ENCODE data around the gene KIF26A. TPM values are rescaled to one million over a fixed set of nuclear protein-coding genes. Genes with fewer than 3 reads are reported as not detected.

The KIF26A gene
- total RNA-seq, 1 donor from 2014 or later: 31.8 TPM

DNA sequence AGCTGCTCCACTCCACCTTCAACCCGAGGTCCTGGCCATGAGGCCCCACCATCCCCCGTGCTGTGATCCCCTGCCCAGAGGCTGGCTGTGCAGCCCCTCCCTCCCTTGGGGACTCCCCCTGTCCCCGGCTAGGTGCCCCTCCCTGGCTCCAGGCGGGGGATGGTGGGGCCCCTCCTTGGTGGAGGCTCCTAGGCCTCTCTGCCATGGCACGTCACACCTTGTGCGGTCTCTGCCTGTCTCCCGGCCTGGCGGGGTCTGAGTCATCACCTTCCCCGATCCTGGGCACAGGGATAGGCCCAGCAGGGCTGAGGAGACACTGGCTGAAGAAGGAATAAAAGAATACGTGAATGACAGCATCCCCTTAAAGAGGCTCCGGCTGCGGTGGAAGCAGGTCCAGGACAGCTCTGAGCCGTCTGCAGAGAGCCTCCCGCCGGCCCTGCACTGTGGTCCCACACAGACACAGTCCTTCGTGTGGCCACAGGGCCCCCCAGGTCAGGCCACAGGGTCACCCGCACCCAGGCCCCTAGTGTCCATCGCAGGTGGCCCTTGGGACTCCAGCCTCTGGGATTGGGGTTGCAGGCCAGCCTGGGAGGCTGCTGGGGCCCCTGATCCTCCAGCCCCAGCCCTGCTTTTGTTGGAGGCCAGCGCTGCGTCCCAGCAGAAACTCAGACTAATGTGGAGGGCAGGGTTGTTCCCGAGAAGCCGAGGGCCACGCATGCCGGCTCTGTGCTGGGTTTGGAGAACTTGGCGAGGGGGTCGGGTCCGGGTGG, 43.6 kb downstream of the KIF26A start:
- no peak for DNase-seq

DNA sequence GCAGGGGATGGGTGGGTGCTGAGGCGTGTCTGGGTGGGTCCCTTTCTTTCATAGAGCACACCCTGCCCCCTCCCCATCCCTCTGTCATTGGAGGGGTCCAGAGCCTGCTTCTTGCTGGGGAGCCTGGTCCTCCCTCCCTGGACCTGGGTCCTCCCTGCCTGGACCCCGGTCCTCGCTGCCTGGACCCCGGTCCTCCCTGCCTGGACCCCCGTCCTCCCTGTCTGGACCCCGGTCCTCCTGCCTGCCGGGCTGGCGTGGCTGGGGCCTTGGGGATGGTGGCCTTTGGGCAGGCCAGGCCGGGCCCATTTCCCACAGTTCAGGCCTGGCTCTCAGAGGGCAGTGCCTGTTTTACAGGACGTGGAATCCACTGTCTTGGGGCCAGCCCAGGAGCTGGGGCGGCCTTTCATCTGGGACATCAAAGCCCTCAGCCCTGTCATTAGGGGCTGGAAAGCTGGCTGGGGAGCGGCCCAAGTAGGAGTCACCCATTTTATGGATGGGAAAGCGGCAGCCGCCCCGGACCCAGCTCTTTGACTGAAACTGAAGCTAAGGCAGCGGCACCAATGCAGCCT, 44.6 kb downstream of the KIF26A start:
- no peak for DNase-seq

DNA sequence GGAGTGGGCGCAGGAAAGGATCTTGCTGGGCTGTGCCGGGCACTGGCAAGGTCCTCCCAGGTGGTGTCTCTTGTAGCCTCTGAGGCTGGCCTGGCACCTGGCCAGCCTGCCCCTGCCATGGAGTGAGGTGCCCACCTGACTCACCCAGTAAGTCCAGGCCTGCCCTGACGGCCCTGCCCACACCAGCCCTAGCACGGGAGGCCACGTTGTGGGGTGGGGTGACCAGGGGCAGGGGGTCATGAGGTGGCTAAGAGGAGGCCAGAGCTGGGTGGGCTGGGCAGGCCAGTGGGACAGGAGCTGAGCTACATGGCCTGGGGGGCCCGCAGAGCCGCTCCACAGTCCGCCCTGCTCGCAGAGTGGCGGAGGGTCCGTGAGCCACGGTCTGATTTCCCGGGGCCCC, 45.4 kb downstream of the KIF26A start:
- DNase-seq: no peak

DNA sequence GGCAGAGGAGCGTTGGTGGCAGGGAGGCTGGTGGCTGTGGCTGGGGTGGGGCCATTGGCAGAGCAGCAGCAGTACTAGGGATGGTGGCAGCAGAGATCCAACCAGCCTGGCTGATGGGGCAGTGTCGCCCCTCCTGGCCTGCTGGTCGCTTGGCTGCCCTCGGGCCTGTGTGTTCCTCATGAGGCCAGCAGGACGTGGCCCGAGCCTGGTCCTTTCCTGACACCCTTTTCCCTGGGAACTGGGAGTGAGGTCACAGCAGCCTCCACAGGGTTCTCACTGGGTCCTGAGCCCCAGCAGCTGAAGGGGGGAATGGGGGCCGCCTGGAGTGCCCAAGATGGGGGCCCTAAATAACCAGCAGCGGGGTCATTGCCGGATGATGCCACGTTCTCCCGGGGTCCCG, 46.1 kb downstream of the KIF26A start:
- peak; percentile 40 for DNase-seq

DNA sequence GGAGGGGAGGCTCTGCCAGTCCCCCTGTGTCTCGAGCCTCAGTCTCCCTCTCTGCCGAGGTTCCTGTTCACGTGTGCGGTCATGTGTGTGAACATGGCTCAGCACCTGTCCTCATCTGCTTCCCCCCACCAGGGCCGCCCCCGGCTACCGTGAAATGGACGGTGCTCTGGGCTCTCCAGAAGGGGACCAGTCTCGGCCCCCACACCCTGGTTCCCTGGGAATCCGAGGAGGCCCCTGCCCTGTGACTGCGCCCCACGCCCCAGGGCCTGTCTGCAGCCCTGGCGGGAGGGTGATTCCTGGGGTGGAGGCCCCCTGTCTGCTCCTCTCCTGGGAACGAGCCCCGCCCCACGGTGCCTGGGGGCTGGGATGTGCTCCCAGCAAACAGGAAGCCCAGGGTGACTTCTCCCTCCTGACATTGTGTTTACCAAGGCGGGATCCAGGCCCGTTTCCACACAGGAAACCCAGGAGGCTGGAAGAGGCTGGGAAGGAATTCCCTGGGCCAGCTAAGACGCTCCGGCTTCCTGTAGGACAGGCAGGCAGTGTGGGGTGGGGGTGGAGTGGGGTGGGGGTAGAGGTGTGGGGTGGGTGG, 46.6 kb downstream of the KIF26A start:
- DNase-seq: peak; percentile 85

DNA sequence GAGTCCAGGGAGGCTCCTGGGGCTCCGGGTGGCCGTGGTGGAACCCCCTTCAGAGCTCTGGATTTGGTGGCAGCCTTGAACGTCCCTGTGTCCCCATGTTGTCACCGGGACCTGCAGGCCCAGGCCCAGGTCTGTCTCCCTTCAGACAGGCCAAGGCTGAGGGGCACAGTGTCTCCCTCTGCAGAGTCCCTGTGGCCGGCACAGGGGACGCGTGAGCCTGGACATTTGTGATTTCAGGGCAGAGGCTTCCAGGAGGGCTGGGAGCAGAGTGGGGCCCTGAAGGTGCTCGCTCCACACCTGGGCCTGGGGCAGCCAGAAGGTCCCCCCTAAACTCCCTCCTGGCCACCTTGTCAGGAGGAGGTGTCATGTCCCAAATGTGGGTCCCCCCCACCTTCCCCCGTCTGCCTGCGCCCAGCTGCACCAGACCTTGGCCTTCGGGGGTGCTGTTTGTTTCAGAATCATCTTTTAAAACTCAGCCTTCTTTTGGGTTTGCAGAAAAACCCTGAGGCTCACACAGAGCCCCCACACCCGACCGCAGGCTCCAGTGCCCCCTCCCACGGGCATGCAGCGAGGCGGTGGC, 47.6 kb downstream of the KIF26A start:
- no peak for DNase-seq

DNA sequence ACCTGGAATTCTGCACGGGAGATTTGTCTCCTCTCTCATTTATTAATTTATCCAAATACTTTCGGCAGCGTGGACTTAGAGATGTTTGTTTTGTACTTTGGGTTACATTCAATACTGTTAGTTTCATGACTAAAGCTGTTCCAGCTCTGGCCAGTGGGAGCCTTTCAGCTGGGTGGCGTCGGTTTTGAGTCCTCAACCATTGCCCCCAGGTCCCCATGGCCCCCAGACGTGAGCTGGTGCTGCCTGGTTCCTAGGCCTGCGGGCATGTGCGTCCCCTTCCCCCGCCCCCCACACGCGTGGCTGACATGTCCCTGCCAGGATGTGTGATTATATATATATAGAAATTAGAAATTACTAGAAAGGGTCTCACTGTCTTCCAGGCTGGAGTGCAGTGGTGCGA, 48.2 kb downstream of the KIF26A start:
- no peak for DNase-seq

DNA sequence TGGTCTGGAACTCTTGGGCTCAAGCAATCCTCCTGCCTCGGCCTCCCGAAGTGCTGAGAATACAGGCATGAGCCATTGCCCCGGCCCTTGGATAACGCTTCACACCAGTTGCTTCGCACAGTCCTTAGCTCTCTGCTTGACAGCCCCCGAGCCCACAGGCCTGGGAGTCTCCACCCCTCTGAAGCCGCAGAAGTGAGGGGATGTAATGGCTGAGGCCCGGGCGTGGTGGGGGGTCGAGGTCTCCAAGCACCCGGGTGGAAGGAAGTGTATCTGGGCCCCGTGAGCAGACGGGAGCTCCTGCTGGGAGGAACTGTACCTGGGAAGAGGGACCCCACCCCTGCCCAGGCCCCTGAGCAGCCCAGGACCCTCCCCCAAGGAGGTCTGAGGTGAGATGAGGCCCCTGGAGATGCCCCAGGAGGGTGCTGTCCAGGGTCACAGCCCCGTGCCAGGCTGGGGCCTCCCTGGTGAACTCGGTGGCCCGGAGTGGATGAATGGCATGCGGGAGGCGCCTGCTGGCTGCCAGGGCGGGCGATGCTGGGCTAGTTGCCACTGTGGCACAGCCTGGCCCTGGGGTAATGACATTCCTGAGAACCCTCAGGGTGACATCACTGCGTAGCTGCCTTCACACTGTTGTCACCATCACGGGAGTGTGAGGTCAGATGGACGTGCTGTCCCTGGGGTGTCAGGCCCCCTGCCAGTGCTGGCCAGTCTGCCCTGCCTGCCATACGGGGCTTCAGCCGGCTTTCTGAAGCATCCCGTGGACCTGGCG, 48.9 kb downstream of the KIF26A start:
- no peak for DNase-seq

DNA sequence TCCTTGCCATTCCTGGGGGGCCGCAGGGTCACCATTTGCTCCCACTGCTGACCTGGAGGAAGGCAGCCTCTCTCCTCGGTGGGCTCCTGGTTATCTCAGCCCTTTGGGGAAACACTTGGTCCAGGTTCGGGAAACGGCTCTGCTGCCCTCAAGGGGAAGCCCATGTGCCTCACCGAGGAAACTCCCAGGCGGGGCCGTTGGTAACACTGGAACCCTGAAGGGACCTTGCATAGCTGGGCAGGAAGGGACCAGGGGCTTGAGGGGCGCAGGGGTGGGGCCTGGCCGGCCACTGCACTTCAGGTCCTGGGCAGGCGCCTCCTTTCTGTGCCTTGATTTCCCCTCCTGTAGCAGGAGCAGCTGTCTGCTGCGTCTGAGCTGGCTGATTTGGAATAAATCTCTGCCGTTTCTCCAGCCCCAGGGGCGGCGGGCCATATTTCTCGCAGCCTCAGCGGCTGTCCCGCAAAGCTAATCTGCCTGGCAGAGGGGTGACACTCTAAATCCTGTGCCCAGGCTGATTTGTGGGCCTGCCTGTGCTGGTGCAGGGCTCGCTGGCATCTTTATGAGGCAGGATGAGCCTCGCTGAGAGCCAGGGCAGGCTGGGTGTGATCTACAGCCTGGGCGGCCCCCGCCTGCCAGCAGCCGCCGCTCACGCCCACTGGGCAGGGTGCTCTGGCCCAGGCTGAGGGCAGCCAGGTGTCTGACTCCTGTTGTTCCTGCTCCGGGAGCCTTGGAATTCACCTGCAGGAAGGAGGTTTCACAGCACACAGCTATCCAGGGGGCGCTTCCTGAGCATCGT, 49.7 kb downstream of the KIF26A start:
- DNase-seq: no peak

DNA sequence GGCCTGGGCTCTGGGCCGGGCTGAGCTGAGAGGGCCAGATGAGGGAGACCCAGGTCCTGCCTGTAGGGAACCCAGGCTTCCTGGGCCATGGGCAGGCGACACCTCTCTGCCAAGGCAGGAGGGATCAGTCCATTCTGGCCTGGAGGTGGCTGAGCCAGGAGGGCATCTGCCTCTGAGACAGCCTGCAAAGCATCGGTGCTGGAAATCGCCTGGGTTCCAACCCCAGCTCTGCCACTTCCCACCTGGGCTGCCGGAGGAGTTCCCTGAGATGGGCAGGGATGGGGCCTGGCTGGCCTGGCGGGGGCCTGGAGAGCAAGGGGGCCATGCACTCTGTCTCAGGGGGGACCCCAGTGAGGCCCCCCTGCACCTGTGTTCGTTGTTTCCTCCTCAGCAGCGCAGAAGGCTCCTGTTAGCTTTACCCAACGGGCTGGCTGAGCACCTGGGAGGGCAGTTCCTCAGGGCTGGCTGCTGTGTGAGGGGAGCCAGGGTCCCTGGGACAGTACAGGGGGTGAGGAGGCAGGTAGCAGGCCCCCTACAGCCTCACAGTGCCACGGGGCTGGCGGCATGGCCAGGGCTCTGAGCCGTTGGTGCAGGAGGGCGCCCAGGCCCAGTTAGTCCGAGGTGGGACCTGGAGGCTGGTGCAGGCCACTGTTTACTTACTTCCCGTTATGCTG, 50.5 kb downstream of the KIF26A start:
- DNase-seq: no peak

DNA sequence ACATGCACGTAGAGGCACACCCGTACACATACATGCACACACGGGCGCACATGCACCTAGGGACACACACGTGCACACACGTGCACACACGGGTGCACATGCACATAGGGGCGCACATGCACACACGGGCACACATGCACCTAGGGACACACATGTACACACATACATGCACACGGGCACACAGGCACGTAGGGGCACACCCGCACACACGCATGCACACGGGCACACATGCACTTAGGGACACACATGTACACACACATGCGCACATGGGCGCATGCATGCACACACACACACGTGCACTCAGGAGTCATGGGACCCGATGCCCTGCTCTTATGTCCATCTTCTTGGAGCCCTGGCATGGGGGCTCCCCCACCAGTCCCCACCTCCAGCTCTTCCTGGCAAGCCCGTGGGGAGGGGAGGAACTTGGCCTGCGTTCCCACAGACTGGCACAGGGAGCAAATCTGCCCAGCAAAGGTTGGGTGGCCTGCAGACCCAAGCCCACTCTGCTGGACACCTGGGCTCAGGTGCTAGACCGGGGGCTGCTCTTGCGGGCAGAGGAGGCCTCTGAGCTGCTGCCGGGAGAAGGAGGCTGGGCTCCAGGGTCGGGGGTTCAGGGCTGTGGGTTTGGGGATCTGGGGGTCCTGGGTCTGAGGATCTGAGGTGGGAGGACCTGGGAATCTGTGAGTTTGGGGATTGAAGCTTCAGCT, 51.4 kb downstream of the KIF26A start:
- DNase-seq: no peak

DNA sequence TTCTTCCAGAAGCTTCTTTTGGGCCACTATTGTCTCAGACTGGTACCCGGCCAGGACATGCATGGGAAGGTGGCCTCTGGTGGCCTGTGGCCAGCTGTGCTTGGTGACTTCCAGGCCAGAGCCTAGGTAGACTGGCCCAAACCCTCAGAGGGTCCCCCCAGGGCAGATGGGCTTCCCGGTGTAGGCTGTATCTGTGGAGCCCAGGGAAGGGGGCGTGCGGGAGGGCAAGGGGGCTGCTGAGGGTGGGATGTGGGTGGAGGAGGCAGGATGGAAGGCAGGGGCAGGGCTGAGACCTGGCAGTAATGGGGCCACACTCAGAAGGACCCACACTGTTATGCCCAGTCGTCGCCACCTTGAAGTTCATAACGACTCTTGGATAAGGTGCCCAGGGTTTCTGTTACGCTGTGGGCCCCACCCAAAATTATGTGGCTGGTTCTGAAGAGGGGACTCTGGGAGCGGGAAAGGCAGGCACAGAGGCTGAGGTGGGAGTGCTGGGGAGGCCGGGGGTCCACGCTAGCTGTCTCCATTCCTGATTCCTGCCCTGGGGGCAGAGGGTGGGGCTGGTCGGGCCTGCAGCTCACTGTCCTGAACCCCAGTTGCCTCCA, 52.1 kb downstream of the KIF26A start:
- DNase-seq: no peak

DNA sequence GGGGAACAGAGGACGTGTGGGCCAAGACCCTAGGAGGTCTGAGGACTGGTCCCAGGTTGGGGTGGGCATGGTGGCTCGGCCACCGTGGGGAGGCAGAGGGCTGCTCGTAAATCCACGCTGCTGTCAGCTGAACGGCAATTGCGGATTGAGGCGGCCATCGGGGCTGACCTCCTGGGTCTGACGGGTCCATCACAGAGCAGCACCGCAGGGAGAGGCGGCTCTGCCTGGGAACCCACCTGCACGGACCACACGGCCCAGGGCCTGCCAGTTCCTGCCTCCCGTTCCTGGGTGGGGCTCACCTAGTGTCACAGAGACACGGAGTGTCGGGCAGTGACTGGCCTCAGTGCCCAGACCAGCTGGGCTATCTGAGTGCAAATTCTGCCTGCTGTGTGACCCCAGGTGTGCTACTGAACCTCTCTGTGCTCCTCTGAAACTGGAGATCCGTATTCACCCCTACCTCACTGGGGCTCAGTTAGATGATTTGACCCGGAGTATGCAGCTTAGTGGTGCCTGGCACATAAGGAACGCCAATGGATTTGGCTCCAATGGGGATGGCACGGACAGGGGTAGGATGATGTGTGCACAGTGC, 53.1 kb downstream of the KIF26A start:
- no peak for DNase-seq

DNA sequence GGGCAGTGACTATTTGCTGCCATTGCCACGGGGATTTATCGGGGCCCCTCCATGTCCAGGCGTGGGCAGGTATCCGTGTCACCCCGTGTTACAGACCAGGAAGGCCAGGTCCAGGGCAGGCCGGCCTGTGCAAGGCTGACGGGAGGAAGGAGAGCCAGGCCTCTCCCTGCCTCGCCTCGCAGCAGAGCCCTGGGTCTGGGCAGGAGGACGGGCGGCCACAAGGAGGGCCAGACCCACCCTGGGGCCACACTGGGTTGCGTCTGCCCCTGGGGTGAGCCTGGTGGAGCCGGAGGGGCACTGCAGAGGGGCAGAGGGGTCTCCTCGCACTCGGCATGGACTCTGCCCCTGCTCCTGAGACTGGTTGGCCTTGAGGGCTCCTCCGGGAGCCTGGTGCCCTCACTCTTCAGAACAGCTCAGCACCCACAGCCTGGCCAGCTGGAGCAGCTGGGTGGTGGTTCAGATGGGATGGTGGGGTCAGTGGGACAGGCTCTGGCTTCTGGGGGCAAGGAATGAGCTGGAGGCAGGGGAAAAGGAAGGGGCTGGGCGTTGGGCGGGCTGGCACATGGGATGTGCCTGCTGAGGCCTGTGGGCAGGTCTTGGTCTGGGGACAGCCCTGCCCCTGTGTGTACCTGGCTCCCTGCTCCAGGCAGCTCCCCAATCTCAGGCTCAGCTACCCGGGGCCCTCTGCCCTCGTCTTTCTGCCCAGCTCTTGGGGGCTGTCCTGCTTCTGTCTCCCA, 53.9 kb downstream of the KIF26A start:
- no peak for DNase-seq

DNA sequence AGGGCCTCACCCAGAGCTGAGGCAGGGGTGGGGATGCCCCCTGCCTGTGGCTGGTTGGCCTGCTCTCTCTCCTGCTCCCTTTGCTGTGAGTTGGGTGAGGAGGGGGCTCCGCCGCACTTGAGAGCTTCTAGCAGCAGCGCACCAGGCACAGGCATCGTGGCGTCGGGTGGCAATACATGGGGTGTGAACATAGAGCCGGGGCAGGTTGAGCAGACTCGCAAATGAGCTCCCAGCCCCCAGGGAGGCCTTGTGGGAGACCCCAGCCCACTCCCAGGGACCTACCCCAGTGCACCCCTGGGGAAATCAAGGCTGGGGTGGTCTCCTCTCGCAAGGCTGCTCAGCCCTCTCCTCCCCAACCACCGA, 54.5 kb downstream of the KIF26A start:
- no peak for DNase-seq

DNA sequence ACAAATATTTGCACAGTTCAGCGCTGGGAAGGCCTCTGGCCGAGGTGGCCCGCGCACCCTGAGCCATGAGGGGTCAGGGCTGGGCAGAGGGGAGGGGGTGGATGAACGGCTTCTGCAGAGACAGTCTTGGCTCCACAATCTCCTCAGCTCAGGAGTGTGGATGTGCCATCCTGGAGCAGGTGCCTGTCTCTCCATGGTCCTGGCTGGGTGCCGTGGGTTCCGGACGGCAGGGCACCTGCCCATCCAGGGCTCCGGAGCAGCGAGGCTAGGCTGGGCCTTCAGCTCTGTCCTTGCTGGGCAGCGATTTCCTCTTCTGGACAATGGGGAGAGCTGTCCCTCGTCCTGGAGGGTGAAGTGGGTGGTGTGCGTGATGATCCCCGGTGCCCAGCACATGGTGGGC, 55.6 kb downstream of the KIF26A start:
- no peak for DNase-seq

DNA sequence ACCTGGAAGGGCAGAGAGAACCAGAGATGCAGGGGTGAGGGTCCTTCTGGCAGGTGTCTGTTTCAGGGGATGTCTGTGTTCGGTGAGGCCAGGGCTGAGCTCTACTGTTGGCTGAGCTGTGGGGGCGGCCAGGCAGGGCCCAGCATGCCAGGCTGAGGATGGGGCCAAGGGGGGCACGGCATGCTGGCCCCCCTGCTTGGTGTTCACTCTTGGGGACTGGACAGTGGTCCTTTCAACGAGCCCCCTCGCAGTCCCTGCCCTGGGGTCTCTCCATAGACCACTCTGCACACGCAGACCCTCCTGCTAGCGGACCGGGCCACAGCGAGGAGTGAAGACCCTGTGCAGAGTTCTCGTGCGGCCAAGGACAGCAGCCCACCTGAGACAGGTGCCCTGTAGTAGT, 56.3 kb downstream of the KIF26A start:
- DNase-seq: no peak

DNA sequence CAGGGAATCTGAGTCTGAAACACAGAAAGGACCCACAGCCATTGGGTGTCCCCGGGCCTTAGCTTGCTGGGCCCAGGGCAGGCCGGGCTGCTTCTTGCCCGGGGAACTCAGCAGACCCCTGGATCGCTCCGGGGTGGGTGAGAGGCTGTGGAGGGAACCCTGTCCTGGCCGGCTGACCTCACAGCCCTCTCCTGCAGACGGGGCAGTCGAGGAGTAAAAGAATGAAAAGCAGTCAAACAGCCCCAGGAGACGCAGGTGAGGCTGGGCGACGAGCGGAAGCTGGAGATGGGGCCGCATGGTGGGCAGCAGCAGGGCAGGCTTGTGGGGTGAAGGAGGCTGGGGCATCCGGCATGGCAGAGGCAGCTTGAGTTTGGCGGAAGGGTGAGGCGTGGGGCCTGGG, 57.0 kb downstream of the KIF26A start:
- no peak for DNase-seq

DNA sequence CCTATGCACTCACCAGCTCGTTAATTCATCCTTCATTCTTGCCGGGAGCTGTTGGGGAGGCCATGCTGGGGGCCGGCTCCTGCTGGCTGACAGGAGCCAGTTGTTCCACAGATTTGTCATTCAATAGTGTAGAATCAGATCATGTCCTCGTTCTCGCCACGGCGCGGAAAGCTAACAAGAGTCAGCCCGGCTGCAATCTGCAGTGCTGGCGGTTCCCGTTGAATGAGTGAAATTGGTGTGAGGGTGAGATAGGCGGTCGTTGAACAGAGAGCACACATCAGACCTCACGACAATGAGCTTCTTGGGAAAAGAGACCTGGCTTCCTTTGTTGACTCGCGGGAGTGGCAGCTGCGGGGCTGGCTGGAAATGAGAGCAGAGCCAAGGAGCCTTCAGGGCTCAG, 57.5 kb downstream of the KIF26A start:
- no peak for DNase-seq
